ENCODE results near the gene RELA. TPM values are rescaled to one million over a fixed set of nuclear protein-coding genes. Genes with fewer than 3 reads are reported as not detected.

Gene RELA
- total RNA-seq, 1 experiment from 2014 or later, result 83.0 TPM

- no TSS peak for BruUV-seq (replicated peaks)
- peaks cover 59% of the 10 kb centered on the region for H3K36me3 Mint-ChIP-seq (ENCODE audit: insufficient read depth, unreplicated experiment)
- no peak for DNase-seq (ENCODE audit: unreplicated experiment)
- intact Hi-C loops (cut with micrococcal nuclease), result loop anchor here (5.0 kb wide), 1 partner anchor 37 kb away; the partner anchor contains the start of gene PCNX3
- no peaks in the 10 kb centered on the region for H3K9me3 Mint-ChIP-seq (ENCODE audit: unreplicated experiment)
- H3K4me1 Mint-ChIP-seq (ENCODE audit: insufficient read depth, unreplicated experiment), result peaks cover 29% of the 10 kb centered on the region
- H3K4me3 Mint-ChIP-seq (ENCODE audit: unreplicated experiment), result no peak overlapping the region
- ChIA-PET CTCF (interaction anchor here (0.5 to 1.6 kb wide), 4 partner anchors 8 to 126 kb away, joined by 3 to 5 read pairs (median 4); partner anchors contain the start of gene AP5B1), POLR2A (interaction anchor here (3.4 to 5.6 kb wide), 3 partner anchors 7 to 39 kb away, joined by 12 to 71 read pairs (median 45); partner anchors contain the start of genes MAP3K11, PCNX3, RELA and SIPA1)
- no peak for TF ChIP-seq CTCF (IDR thresholded peaks at IDR 0.05; ENCODE audit: unreplicated experiment)
- no peak overlapping the region for H3K27ac Mint-ChIP-seq (ENCODE audit: low read depth, unreplicated experiment)
- H3K27me3 Mint-ChIP-seq (ENCODE audit: insufficient read depth, unreplicated experiment), result no peaks in the 10 kb centered on the region
Observed at GRCh38 chr11:65654375-65655349, 8.1 kb downstream of the RELA start.

- H3K27me3 Mint-ChIP-seq (ENCODE audit: insufficient read depth, unreplicated experiment), result no peaks in the 10 kb centered on the region
- POLR2A ChIA-PET, result interaction anchor here (0.6 to 5.6 kb wide), 15 partner anchors 9 to 247 kb away, joined by 3 to 71 read pairs (median 4); partner anchors contain the start of genes FOSL1, KAT5, MAP3K11 and MUS81
- no peak for TF ChIP-seq CTCF (IDR thresholded peaks at IDR 0.05; ENCODE audit: unreplicated experiment)
Observed at GRCh38 chr11:65653229-65654225, 9.2 kb downstream of the RELA start.

GRCh38 chr11:65652511-65653228 lies 10.0 kb downstream of the RELA start:
- TSS peak; percentile 84 for BruUV-seq (replicated peaks)

More at GRCh38 chr11:65653229-65654225, 9.2 kb downstream of the RELA start:
- intact Hi-C loops (cut with micrococcal nuclease), result loop anchor here (5.0 kb wide), 1 partner anchor 36 kb away; the partner anchor contains the start of gene PCNX3
- H3K9me3 Mint-ChIP-seq (ENCODE audit: unreplicated experiment), result no peaks in the 10 kb centered on the region
- peaks cover 29% of the 10 kb centered on the region for H3K4me1 Mint-ChIP-seq (ENCODE audit: insufficient read depth, unreplicated experiment)
- H3K36me3 Mint-ChIP-seq (ENCODE audit: insufficient read depth, unreplicated experiment), result peaks cover 47% of the 10 kb centered on the region
- DNase-seq (ENCODE audit: unreplicated experiment), result no peak
- TSS peak; percentile 62 for BruUV-seq (replicated peaks)
- H3K4me3 Mint-ChIP-seq (ENCODE audit: unreplicated experiment), result peak overlapping the region; percentile 78
- H3K27ac Mint-ChIP-seq (ENCODE audit: low read depth, unreplicated experiment), result peak overlapping the region; percentile 95
- CTCF ChIA-PET, result interaction anchor here (0.5 to 1.5 kb wide), 5 partner anchors 9 to 794 kb away, joined by 3 to 6 read pairs (median 4); no protein-coding TSS in a partner anchor

More at GRCh38 chr11:65652511-65653228, 10.0 kb downstream of the RELA start:
- H3K4me1 Mint-ChIP-seq (ENCODE audit: insufficient read depth, unreplicated experiment), result peaks cover 29% of the 10 kb centered on the region
- peak; percentile 89 for DNase-seq (ENCODE audit: unreplicated experiment)
- peak overlapping the region; percentile 78 for H3K4me3 Mint-ChIP-seq (ENCODE audit: unreplicated experiment)
- ChIA-PET CTCF (interaction anchor here (0.7 to 1.5 kb wide), 4 partner anchors 10 to 793 kb away, joined by 3 to 6 read pairs (median 4); no protein-coding TSS in a partner anchor), POLR2A (interaction anchor here (0.6 to 5.6 kb wide), 19 partner anchors 8 to 248 kb away, joined by 3 to 71 read pairs (median 4); partner anchors contain the start of genes FIBP, FOSL1, KAT5 and MAP3K11)
- intact Hi-C loops (cut with micrococcal nuclease), result loop anchor here (5.0 kb wide), 1 partner anchor 35 kb away; the partner anchor contains the start of gene PCNX3
- H3K9me3 Mint-ChIP-seq (ENCODE audit: unreplicated experiment), result no peaks in the 10 kb centered on the region
- H3K27me3 Mint-ChIP-seq (ENCODE audit: insufficient read depth, unreplicated experiment), result no peaks in the 10 kb centered on the region
- H3K36me3 Mint-ChIP-seq (ENCODE audit: insufficient read depth, unreplicated experiment), result peaks cover 40% of the 10 kb centered on the region
- TF ChIP-seq CTCF (IDR thresholded peaks at IDR 0.05; ENCODE audit: unreplicated experiment), result no peak
- peak overlapping the region; percentile 95 for H3K27ac Mint-ChIP-seq (ENCODE audit: low read depth, unreplicated experiment)

Data from MCF 10A (cell line).